HuH-7 (cell line): Measurements from ENCODE around the gene SUN1.
"Not testable (repeated sequence)": the region's sequence is repeated elsewhere in the genome, so short reads cannot be mapped to it uniquely, and the experiment has no call there.

Source experiments
- DNase-seq: peaks from one replicate; pipeline ENCODE4 v3.0.0; 2011; ENCODE audit warnings: low spot score

Gene SUN1

DNA sequence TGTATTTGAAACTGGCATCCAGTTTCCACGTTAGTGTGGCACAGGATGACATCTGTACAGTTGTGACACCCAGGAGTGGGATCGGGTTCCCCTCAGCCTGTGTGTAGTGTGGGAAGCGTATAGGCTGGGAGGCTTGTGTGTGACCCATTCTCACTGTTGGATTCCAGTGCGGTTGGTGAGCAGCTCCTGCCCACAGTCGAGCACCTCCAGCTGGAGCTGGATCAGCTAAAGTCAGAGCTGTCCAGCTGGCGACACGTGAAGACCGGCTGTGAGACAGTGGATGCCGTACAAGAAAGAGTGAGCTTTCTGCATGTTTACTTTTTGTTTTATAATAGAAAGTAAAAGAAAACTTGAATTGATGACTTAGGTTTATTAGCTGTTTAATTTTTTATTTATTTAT is 25.4 kb downstream of the SUN1 start:
- no peak for DNase-seq

DNA sequence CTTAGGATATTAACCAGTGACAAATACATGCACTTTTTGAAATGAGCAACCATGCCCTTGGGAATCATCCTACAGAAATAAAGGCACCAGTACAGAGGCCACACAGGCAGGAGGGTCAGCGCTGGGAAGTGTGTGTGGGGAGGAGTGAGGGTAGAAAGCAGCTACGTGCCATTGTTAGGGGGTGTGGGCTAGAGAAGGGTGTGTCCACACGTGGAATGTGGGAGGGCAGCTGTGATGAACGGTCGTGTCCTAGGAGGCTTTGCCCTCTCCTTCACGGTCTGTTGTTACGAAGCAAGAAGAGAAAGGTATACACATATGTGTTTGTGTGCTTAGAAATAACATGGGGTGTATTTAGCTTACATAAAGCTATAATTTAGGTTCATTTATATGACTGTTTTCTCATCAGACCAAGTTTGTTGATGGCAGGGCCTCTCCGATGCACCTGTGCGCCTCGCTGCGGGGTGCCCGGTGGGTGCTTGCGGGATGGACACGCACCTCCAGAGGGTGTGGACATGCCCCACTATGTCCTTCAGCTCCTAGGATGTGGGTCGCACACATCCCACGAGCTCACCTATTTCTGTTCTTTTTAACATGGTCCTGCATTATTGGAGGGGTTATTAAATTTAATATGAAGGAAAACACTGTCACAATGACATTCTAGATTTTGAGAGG is 27.2 kb downstream of the SUN1 start:
- no peak for DNase-seq

DNA sequence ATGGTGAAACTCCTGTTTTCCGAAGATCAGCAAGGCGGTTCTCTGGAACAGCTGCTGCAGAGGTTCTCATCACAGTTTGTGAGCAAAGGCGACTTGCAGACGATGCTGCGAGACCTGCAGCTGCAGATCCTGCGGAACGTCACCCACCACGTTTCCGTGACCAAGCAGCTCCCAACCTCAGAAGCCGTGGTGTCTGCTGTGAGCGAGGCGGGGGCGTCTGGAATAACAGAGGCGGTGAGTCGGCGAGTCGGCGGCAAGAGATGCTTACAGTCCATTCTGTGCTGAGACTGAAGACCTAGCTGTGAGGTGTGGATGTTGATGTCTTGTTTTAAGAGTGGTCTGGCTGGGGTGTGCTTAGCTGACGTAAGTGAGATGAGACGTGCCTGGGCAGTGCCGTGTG is 27.9 kb downstream of the SUN1 start:
- DNase-seq = no peak

DNA sequence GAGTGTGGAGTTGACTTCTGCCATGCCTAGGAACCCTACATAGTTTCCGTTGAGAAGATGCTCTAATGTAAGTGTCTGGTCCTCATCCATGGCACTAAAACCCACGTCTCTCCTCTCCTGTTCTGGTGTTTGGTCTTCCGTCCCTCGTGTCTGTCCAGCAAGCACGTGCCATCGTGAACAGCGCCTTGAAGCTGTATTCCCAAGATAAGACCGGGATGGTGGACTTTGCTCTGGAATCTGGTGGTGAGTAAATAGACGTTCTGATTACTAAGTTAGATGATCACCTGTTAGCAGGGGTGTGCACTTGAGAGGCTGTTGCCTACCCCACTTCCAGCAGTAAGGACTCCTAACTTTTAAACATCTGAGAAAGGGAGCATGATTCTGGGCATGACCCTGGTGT is 28.9 kb downstream of the SUN1 start:
- DNase-seq = peak; percentile 83

DNA sequence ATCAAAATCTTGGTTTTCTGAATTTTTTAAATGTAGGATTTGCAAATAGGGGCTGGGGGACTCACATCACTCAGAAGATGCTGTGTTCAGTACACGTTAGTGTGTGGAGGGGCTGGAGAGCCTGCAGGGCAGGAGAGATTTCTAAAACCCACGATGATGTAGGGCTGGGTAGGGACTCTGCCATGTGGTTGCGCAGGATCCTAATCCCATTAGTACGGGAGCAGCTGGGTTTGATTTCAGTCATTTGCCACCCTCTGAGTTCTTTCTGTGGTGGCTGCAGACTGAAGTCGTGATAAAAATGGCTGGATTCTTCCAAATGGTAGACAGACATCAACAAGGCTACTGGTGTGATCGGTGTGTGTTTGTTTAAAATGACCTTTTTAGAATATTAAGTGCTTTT is 29.9 kb downstream of the SUN1 start:
- no peak for DNase-seq

DNA sequence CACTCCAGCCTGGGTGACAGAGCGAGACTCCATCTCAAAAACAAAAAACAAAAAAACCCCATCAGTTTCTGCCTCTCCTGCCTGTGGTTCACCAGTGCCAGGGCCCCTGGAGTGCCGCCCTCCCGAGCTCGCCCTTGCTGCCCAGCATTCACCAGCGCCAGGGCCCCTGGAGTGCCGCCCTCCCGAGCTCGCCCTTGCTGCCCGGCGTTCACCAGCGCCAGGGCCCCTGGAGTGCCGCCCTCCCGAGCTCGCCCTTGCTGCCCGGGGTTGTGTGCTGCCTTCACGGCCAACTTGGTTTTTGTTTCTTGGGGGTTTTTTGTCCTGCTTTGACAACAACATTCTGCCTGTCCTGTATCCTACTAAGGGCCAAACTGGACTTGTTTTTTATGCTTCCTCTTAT is 30.8 kb downstream of the SUN1 start:
- DNase-seq = no peak

DNA sequence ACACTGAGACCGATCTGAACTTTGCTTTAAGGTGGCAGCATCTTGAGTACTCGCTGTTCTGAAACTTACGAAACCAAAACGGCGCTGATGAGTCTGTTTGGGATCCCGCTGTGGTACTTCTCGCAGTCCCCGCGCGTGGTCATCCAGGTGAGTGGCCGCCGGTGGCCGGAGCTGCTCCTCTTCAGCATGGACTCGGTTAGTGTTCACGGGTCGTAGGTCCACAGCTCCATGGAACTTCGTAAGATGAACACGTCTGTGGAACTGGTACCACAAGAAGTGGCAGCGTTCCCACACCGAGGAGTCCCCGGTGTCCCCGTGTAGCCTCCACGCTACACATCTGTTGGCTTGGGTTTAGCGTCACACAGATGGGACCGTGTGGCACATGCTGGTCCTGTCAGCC is 33.6 kb downstream of the SUN1 start:
- no peak for DNase-seq

DNA sequence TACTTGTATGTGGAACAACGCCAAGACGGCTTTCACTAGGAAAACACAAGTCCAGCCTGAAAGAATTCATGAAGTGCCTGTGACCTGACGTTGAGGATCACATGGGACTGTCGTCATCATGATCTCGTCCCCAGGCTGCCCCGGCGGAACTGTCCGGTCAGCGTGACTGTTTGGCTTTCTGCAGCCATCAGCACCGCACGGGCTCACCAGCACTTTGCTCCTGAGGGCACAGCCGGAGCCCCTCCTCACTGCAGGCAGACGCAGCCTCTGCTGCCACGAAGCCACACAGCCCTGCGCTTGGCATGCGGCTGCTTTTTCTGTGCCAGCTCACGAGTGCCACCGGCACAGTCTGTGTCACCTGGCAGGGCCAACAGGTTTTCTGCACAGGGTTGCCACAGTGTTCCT is 34.7 kb downstream of the SUN1 start:
- DNase-seq = no peak

DNA sequence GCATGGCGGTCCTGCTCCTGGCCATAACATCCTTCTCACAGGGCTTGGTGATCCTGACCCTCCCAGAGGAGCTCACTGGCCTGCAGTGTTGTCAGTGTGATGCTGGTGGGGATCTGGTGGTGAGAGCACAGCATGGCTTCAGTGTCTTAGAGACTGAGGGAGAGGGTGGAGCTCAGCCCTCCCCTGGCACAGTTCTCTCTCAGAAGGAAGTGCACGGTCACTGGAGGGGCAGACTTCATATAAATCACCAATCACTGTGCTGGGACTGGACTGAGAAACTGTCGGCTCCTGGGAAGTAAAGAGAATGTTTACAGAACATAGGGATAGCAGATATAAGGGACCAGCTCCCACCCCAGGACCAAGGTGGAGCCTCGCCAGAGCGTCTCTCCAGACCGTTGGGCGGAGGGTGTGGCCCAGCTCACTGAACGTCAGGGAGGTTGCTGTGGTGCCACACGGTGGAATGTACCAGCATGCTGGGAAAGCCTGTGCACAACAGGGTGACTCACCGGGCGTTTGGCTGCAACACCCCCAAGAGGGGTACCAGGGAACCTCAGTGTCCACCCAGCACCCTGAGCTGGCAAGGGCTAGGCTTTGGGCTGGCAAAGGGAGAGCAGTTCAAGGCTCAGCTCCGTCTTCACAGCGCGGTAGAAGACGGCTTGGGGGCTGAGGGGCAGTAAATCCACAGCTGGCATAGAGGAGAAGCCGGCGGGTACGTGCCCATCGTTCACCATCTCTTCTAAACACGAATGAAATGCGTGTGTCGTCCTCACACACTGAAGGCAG is 35.3 kb downstream of the SUN1 start:
- no peak for DNase-seq

DNA sequence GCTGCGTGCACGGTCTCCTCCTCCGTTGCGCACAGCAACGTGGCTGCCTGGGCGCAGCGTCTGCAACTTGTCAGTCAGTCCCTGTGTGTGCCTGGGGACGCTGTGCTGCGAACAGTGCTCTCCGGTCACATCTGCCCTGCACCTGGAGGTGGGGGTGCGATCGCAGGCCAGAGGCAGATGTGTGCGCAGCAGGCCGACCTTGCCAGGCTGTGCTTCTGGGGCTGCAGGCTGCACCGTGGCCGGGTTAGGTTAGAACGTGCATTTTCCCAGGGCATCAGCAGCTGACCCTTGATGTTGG is 35.9 kb downstream of the SUN1 start:
- DNase-seq = no peak

DNA sequence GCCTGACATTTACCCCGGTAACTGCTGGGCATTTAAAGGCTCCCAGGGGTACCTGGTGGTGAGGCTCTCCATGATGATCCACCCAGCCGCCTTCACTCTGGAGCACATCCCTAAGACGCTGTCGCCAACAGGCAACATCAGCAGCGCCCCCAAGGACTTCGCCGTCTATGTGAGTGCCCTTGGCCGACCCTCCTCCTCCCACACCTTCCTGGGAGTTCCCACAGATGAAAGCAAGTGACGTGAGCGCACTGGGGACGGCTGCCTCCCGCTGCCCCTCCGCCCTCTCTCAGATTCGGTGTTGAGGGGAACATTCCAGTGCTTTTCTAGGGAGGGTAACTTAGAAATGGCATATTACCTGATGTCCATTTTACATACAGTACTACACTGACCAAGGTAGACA is 37.1 kb downstream of the SUN1 start:
- DNase-seq = no peak

DNA sequence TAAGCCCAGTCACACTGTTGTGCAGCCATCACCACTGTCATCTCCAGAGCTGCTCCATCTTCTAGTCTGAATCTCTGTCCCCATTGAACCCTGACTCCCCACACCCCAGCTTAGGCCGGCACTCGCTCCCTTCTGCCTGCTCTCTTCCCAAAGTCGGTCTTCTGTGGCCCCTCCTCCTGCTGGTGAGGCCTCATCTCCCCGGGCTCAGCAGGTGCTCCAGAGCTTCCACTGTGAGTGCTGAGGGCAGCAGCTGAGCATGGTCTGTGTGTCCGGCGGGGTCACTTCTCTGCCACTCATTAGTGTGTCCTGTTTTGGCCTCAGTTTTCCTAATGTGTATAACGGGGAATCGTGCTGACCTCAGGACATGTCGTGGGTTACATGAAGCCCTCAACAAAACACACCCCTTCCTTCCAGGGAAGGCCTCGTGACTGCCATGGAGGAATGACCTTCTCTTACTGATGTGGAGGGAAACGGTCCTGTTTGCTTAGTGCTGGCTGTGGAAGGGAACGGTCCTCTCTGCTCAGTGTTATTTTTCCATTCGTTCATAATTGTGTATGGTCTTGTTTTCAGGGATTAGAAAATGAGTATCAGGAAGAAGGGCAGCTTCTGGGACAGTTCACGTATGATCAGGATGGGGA is 39.7 kb downstream of the SUN1 start:
- DNase-seq = no peak

DNA sequence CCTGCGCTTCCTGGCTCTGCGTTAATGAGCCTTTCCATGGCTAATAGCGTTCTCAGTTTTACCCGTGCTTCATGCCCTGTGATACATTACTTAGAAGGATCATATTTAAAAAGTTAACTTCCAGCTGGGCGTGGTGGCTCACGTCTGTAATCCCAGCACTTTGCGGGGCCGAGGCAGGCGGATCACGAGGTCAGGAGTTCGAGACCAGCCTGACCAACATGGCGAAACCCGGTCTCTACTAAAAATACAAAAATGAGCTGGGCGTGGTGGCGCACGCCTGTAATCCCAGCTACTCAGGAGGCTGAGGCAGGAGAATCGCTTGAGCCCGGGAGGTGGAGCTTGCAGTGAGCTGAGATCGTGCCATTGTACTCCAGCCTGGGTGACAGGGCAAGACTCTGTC is 40.4 kb downstream of the SUN1 start:
- not testable (repeated sequence) for DNase-seq

DNA sequence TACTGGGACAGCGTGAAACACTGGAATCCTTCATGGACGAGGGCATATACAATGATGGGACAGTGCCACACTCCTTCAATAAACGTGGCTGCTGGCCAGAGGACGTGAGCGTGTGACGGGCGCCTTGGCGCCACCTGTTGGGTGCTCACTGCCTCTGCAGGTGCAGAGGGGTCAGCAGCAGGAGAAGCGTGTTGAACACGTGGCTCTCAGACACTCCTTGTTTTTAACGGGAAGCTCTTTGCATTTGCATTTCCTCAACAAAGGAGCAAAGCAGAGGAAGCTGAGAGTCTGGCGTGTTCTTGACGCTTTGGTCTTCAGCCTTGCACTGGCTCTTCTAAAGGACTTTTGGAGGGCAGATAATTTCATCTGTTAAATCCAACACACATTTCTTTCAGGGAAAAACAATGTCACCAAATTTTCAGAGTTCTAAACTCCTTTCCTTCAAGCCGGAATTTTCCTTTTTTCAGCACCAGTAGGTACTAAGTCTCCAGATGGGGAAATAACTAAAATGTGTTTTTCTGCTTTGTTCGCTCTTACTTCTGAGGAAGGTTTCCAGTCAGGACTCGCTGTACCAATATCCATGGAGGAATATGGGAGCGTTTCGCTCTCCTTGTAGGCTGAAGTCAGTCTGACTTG is 41.2 kb downstream of the SUN1 start:
- DNase-seq = peak; percentile 97

DNA sequence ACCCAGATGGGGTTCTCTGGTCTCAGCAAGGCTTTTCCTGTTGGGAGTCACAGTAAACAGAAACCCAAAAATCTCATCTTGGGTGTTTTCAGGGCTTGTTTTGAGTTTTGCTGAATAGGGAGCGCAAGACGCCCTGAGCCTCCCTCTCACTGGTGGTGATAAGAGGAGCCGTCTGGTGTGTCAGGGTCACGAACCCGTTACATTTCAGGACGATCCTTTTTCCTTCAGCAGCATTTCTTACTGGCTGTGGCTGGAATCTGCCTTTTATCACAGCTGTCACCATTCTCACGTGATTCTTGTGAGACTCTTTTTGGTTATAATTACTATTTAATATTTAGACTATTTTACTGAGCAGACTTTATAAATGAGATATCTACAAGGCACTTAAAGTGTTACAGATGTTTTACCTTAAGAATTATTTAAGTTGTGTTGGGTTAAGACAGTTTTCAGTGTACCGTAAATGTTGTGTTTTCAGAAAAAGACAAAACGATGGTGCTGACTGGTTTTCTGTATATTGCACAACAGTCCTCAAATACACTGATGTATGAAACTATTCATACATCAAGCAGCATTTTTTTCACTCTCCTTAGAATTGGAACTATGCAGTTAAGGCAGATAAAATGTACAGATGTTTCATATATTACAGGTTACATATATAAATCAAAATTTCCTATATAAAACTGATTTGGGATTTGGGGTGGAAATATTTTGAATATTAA is 41.9 kb downstream of the SUN1 start:
- DNase-seq = no peak

DNA sequence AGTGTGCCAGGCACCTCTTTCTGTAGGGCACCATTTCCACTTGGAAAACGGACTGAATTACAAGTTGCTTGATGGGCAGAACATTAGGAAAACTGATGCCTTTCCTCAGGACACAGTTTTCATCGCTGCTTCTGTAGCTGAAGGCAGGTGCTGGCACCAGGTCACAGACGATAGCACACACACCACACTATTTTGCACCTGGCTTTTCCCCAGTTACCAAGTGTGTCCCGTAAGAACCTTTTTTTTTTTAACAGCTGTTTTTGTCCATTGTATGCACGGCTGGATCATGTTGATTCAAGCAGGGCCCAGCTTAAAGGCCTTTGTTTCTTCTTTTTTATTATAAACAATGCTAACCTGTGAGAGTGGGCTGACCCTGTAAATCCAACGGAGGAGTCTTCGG is 42.8 kb downstream of the SUN1 start:
- no peak for DNase-seq

DNA sequence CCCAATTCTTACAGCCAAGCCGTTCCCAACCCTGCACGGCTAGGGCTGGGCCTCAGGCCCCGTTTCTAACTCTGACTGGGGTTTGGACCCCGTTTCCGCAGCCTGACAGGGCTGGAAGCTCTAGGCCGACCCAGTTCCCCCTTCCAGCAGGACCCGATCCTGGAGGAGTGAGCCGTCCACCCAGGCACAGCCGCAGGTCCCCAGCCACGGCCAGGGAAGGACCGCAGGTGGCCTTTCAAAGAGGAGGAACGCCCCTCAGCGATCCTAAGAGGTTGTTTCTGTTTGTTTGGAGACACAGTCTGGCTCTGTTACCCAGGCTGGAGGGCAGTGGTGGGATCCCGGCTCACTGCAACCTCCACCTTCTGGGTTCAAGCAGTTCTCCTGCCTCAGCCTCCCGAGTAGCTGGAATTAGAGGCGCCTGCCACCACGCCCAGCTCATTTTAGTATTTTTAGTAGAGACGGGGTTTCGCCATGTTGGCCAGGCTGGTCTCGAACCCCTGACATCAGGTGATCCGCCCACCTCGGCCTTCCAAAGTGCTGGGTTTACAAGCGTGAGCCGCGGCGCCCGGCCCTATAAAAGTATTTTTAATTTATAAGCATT is 43.3 kb downstream of the SUN1 start:
- DNase-seq = no peak

DNA sequence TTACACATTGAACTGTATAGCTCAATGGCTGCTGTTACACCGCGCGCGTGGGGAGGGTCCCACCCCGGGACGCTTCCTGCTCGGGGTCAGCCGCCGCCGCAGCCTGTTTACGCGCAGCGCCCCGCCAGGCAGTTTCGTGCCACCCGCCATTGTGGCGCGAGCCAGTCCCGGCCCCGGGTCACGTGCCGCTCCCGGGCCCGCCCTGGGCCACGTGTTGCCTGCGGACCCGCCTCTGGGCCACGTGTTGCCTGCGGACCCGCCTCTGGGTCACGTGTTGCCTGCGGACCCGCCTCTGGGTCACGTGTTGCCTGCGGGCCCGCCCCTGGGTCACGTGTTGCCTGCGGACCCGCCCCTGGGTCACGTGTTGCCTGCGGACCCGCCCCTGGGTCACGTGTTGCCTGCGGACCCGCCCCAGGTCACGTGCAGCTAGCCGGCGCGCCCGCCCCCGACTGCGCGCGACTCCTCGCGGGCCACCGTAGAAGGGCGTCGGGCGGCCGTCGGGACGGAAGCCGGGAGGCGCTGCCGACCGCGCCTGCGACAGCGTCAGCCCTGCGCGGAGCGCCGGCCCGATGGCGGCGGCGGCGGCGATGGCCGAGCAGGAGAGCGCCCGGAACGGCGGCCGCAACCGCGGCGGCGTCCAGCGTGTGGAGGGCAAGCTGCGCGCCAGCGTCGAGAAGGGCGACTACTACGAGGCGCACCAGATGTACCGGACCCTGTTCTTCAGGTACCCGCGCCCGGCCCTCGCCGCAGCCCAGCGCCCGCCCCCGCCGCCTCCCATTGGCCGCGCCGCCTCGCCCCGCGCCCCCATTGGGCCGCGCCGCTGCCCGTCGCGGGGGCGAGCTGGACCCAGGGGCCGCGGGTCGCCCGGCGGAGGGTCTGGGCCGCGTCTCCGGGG is 44.0 kb downstream of the SUN1 start, which contains the start of gene GET4:
TSS of gene GET4 (plus strand) at position 478 of the 895 bp plus-strand sequence. CDS start at position 570, 92 bp downstream.
- peak; percentile 95 for DNase-seq

DNA sequence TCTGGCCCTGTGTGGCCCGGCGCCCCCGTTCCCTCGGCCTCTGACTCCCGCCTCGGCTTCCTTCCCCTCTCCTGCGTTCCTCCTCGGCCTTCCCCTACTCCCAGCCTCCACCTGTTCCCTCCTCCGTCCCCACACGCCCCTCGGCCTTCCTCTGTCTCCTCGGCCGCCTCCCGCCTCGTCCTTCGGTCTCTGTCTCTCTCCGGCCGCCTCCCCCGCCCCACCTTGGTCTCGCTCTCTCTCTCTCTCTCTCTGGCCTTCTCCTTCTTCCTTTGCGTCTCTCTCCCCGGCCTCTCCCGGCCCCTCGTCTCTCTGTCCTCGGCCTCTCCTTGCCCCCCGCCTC is 44.7 kb downstream of the SUN1 start:
- no peak for DNase-seq

DNA sequence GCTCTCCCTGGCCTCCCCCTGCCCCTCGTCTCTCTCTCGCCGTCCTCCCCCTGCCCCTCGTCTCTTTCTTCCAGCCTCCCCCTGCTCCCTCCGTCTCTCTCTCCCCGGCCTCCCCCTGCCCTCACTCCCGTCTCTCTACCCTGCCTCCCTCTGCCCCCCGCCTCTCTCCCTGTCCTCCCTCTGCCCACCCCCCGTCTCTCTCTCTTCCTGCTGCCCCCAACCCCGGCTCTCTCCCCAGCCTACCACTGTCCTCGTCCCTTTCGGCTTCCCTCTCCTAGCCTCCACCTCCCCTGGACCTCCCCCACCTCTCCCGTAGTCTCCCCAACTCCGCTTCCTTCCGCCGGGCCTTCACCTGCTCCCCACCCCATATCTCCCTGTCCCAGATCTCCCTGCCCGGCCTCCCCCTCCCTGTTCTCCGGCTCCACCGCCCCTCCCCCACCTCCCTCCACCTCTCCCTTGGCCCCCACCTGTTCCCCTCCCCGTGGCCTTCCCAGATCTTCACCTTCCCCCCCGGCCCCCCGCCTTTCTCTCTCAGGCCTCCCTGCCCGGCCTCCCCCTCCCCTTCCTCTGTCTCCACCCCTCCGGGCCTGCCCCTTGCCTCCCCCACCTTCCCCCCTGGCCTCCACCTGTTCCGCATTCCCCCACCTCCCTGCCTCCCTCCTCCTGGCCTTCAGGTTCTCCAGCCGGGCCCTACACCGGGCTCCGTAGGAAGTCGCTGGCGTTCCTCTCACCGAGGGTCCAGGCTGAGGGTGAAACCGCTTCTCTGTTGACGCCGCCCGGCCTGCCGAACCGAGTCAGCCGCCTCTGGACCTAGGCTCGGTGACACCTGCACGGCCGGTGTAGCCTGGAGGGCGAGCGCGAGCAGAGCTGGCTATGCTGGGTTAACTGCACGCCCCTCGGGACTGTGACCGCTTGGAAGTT is 45.3 kb downstream of the SUN1 start:
- DNase-seq = peak; percentile 57
